Subcutaneous abdominal adipose tissue (tissue), 5 donors: Measurements from ENCODE around the gene PLCG2.
"Not testable (repeated sequence)": the region's sequence is repeated elsewhere in the genome, so short reads cannot be mapped to it uniquely, and the experiment has no call there.

Experiments used
- H3K27ac ChIP-seq: one replicate; pipeline ENCODE4 v1.7.0; 2013; ENCODE audit warnings: low read depth, mild to moderate bottlenecking, inconsistent platforms, low read length, moderate library complexity
- H3K27me3 ChIP-seq, 5 donors: one replicate each; pipeline ENCODE4 v1.7.0; 2013; ENCODE audit warnings: low read length in 5 of 5, inconsistent platforms in 1 of 5; ENCODE audit not compliant: control insufficient read depth in 5 of 5, insufficient read depth in 4 of 5
- H3K36me3 ChIP-seq, 5 donors: one replicate each; pipeline ENCODE4 v1.7.0; 2013; ENCODE audit warnings: low read length in 5 of 5; ENCODE audit not compliant: control insufficient read depth in 5 of 5, insufficient read depth in 5 of 5
- H3K4me1 ChIP-seq, 5 donors: one replicate each; pipeline ENCODE4 v1.7.0; 2013; ENCODE audit warnings: low read length in 5 of 5, mild to moderate bottlenecking in 3 of 5, moderate library complexity in 1 of 5; ENCODE audit not compliant: control insufficient read depth in 5 of 5, insufficient read depth in 5 of 5
- H3K4me3 ChIP-seq, 5 donors: one replicate each; pipeline ENCODE4 v1.7.0; 2013; ENCODE audit warnings: low read length in 5 of 5, low read depth in 1 of 5
- H3K9ac ChIP-seq, 5 donors: one replicate each; pipeline ENCODE4 v1.7.0; 2013; ENCODE audit warnings: low read length in 5 of 5, mild to moderate bottlenecking in 4 of 5, moderate library complexity in 3 of 5
- H3K9me3 ChIP-seq, 5 donors: one replicate each; pipeline ENCODE4 v1.7.0; 2013; ENCODE audit warnings: low read length in 5 of 5; ENCODE audit not compliant: control insufficient read depth in 5 of 5
- donor health status: healthy.
- donor health status: healthy.
- donor health status: healthy.
- donor health status: healthy.
- donor health status: healthy.

Gene PLCG2

GRCh38 chr16:82008957-82009592 is 230.0 kb downstream of the PLCG2 start:
- Histone ChIP-seq H3K9ac (no peak overlapping the region), H3K4me3 (no peak overlapping the region), H3K4me1 (peaks cover 0 to 20% (median 0%) of the 10 kb centered on the region in 5 donors), H3K27me3 (peaks cover 0 to 10% (median 9%) of the 10 kb centered on the region in 5 donors), H3K9me3 (peaks cover 3 to 17% (median 14%) of the 10 kb centered on the region in 5 donors), H3K36me3 (no peaks in the 10 kb centered on the region), H3K27ac (no peak overlapping the region)

- peaks cover 3 to 20% (median 15%) of the 10 kb centered on the region in 5 donors for H3K9me3 ChIP-seq
- not testable (repeated sequence) for H3K9ac ChIP-seq, H3K27me3 ChIP-seq, H3K4me3 ChIP-seq, H3K36me3 ChIP-seq, H3K27ac ChIP-seq
- peaks cover 0 to 13% (median 0%) of the 10 kb centered on the region in 5 donors for H3K4me1 ChIP-seq
Measured at GRCh38 chr16:82009789-82010188, 230.7 kb downstream of the PLCG2 start.

DNA sequence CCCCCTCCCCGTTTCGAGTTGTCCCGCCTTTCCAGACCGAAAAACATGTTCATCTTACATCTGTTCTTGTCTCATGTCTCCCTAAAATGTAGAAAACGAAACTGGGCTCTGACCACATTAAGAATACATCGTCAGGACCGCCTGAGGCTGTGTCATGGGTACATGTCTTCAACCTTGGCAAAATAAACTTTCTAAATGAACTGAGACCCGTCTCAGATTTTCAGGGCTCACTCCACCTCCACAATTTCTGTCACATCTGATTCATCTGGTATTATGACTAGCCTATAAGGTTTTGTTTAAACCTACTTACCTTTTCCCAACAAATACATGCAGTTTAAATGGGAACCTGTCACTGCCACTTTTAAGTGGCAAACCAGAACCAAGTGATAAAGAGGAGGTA is 231.6 kb downstream of the PLCG2 start:
- H3K4me3 ChIP-seq, result peak overlapping the region in 3 of 5 donors; percentile 51 to 62 (median 58)
- peaks cover 0 to 10% (median 9%) of the 10 kb centered on the region in 5 donors for H3K27me3 ChIP-seq
- peaks cover 0 to 4% (median 0%) of the 10 kb centered on the region in 5 donors for H3K4me1 ChIP-seq
- no peak overlapping the region for H3K27ac ChIP-seq
- peaks cover 6 to 27% (median 21%) of the 10 kb centered on the region in 5 donors for H3K9me3 ChIP-seq
- H3K36me3 ChIP-seq, result no peaks in the 10 kb centered on the region
- H3K9ac ChIP-seq, result no peak overlapping the region

DNA sequence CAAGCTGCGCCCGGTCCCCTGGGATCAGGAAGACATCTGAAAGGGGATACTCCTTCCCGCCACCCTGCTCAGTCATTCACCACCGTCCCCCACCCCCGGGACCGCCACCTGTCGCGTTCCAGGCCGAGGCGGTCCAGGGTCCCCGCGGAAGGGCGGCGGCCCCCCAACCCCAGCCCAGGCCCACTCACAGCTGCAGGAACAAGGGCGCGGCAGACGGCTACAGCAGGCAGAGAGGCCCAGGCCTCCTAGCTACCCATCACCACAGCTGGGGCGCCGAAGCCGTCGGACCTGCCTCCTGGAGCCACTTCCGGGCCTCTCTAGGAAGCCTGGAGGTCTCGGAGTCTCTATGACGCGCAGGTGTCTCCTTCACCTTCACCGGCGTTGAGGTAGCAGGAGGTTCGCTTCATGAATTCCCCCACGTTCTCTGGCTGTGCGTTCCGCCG is 232.1 kb downstream of the PLCG2 start, which contains the start of gene SDR42E1:
SDR42E1 (minus strand) TSS at position 272 of the 443 bp plus-strand sequence. CDS start 10,612 bp downstream, outside the sequence.
- H3K4me3 ChIP-seq, result peak within 1 kb of the TSS in 4 of 5 donors; percentile 31 to 62 (median 54)
- H3K27me3 ChIP-seq, result peaks cover 0 to 10% (median 9%) of the 10 kb centered on the region in 5 donors
- H3K36me3 ChIP-seq, result no peaks in the 10 kb centered on the region
- H3K9me3 ChIP-seq, result peaks cover 6 to 27% (median 21%) of the 10 kb centered on the region in 5 donors
- peak within 1 kb of the TSS in 1 of 5 donors; percentile 16 for H3K9ac ChIP-seq
- H3K27ac ChIP-seq, result no peak within 1 kb of the TSS
- peaks cover 0 to 8% (median 0%) of the 10 kb centered on the region in 5 donors for H3K4me1 ChIP-seq
